ENCODE data around the gene CLEC4E. TPM values are rescaled to one million over a fixed set of nuclear protein-coding genes. Genes with fewer than 3 reads are reported as not detected.
"Not testable (repeated sequence)": the region's sequence is repeated elsewhere in the genome, so short reads cannot be mapped to it uniquely, and the experiment has no call there.

The CLEC4E gene
- total and polyA plus RNA-seq, 2 of the 4 experiments (the other 2 are of a cell fraction): not detected

DNA sequence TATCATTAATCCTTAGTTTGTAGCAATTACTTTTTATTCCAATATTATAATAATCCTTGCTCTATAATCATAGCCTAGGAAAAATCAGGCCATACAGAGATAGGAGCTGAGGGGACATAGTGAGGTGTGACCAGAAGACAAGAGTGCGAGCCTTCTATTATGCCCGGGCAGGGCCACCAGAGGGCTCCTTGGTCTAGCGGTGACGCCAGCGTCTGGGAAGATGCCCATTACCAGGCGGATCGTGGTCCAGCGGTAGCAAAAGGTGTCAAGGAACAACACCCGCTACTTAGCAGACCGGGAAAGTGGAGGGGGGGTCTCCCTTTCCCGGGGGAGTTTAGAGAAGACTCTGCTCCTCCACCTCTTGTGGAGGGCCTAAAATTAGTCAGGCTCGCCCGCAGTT lies 43.8 kb upstream of the CLEC4E start:
- H3K27ac ChIP-seq (ENCODE audit: insufficient read depth, low read length); BruUV-seq (replicated peaks): not testable (repeated sequence)

More for the DNA sequence above, 43.8 kb upstream of the CLEC4E start:
- dilution Hi-C loops (cut with HindIII; ENCODE audit: low sequenced_read_pairs, unreplicated experiment); H2AK5ac ChIP-seq (ENCODE audit: low read depth, low read length); H4K8ac ChIP-seq (ENCODE audit: low read depth in 2 of 2, low read length in 2 of 2); H3K23ac ChIP-seq (ENCODE audit: low read depth, low read length); H3K79me1 ChIP-seq (ENCODE audit: low read depth in 1 of 2, low read length in 2 of 2); H3K36me3 ChIP-seq (ENCODE audit: control insufficient read depth, insufficient read depth, low read length); H4K5ac ChIP-seq (ENCODE audit: low read depth, low read length); H3K4ac ChIP-seq (ENCODE audit: low read depth, low read length); H2AFZ ChIP-seq (replicated peaks; ENCODE audit: low read length, poor library complexity); H3K4me2 ChIP-seq (ENCODE audit: low read depth, low read length); H3K18ac ChIP-seq (ENCODE audit: low read depth, low read length); in situ Hi-C loops (cut with MboI; ENCODE audit: low sequenced_read_pairs); CTCF ChIA-PET; H3K27me3 ChIP-seq (ENCODE audit: control insufficient read depth, insufficient read depth, low read length); H3K14ac ChIP-seq (replicated peaks; ENCODE audit: low read depth, low read length); H3K9ac ChIP-seq (ENCODE audit: low read depth, low read length); intact Hi-C loops (cut with micrococcal nuclease); H3K9me1 ChIP-seq (ENCODE audit: insufficient read depth, low read length); H2BK20ac ChIP-seq (ENCODE audit: low read depth, low read length); POLR2A ChIA-PET (ENCODE audit: unreplicated experiment); H3K4me3 ChIP-seq (ENCODE audit: insufficient read depth, low read depth, low read length); H4K20me1 ChIP-seq (ENCODE audit: insufficient read depth, low read length); H2BK15ac ChIP-seq (ENCODE audit: low read depth, low read length); H2BK120ac ChIP-seq (ENCODE audit: low read depth, low read length); ATAC-seq (ENCODE audit: low read depth); H2AK9ac ChIP-seq (replicated peaks; ENCODE audit: low read depth, low read length, poor library complexity); H4K91ac ChIP-seq (ENCODE audit: insufficient read depth, low read depth, low read length); H2BK5ac ChIP-seq (ENCODE audit: low read depth, low read length, poor library complexity, severe bottlenecking); H3K4me1 ChIP-seq (ENCODE audit: control insufficient read depth, insufficient read depth, low read length); H3K56ac ChIP-seq (ENCODE audit: extremely low read depth, insufficient read depth, low read length); DNase-seq; H3K9me3 ChIP-seq (ENCODE audit: control insufficient read depth, insufficient read depth, low read length): not testable (repeated sequence)
- WGBS, 2 experiments (ENCODE audit: extremely low coverage in 2 of 2, insufficient read length in 1 of 2): no CpG with 5 or more reads among the region's 13 CpGs

Measured in IMR-90 (cell line).